ENCODE results near the gene TENM4. TPM values are rescaled to one million over a fixed set of nuclear protein-coding genes. Genes with fewer than 3 reads are reported as not detected.

TENM4 gene
- total RNA-seq, 4 donors from 2014 or later = 4.0 to 14.6 (median 4.5) TPM

GRCh38 chr11:79402912-79403311 lies 37.9 kb downstream of the TENM4 start:
- TF ChIP-seq, protein P1, sequence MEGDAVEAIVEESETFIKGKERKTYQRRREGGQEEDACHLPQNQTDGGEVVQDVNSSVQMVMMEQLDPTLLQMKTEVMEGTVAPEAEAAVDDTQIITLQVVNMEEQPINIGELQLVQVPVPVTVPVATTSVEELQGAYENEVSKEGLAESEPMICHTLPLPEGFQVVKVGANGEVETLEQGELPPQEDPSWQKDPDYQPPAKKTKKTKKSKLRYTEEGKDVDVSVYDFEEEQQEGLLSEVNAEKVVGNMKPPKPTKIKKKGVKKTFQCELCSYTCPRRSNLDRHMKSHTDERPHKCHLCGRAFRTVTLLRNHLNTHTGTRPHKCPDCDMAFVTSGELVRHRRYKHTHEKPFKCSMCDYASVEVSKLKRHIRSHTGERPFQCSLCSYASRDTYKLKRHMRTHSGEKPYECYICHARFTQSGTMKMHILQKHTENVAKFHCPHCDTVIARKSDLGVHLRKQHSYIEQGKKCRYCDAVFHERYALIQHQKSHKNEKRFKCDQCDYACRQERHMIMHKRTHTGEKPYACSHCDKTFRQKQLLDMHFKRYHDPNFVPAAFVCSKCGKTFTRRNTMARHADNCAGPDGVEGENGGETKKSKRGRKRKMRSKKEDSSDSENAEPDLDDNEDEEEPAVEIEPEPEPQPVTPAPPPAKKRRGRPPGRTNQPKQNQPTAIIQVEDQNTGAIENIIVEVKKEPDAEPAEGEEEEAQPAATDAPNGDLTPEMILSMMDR (IDR thresholded peaks at IDR 0.05; ENCODE audit: low read depth) = no peak

DNA sequence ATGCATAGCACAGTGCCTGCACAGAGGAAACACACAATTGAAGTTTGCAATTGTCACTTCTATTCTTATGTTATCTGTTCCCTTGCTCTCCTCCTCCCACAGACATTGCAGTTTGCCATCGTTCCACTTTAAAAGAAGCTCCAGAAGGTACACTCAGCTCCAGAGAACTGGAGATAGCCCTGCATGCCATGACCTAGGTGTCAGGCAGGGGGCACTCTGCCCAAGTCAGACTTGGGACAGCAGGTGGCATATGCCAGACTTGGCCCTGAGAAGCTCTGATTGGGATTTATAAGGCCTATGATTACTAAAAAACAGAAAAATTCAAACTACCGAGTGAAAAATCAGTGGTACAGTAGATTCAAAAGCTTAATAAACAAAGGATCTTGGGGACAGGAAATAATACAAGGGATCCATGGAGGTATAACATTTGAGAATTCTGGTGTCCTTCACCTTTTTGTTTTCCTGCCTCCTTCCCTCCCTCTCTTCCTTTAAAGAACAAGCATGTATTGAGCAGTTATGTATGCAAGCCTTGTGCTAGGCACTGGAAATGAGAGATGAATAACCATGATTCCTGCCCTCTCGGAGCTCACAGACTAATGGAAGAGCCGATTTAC lies 40.0 kb downstream of the TENM4 start:
- TF ChIP-seq, protein P1 (IDR thresholded peaks at IDR 0.05; ENCODE audit: low read depth) = no peak

DNA sequence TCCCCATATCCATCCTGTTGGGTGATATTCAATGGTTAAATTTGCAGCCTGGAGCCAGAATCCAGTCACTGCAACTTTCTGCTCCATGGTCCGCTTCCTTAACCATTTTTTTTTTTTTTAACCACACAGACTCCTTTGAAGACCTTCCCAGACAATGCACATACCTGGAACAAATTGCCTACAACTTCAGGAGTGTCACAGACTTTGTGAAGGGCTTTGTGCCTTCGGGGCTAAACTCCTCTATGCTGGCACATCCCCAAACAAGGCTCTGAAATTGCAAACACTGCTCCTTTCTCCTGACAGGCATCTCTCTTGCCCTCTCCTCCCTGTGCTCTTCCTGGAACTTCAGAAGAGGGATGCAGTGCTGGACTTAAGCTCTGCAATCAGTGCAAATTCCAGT lies 40.6 kb downstream of the TENM4 start:
- TF ChIP-seq, protein P1 (IDR thresholded peaks at IDR 0.05; ENCODE audit: low read depth) = no peak

DNA sequence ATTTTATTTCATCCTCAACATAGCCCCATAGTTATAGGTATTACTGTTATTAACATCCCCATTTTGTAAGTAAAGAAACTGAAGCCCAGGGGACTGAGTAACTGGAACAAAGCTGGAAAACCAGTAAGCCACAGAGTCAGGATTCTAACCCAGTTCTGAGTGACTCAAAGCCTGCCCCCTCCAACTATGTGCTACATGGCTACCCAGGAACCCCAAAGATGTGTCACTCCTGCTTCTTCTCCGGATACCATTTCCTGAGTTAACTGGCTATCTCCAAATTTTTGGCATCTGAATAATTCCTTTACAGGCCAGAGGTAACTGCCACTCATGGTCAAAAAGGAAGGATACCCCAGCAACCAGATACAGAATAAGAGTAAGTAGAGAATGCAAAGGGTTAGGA lies 43.6 kb downstream of the TENM4 start:
- TF ChIP-seq, protein P1 (IDR thresholded peaks at IDR 0.05; ENCODE audit: low read depth) = no peak

DNA sequence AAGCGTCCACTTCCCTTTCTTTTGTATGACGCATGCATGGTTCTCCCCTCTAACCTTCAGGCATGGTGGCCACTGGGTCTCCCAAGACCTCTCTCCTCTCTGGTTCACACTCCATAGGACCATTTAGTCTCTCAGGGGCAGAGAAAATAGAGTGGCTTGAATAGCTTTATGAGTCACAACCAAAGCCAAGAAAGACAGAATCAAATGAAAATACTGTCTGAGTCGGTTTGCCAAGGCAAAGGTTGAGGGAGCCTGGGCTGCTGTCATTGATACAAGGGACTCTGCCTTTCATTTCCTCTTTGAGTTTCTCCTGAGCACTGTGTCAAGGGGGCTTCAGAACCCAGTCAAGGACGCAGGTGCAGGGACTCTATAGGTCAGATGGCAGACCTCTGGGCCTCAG lies 44.2 kb downstream of the TENM4 start:
- TF ChIP-seq, protein P1 (IDR thresholded peaks at IDR 0.05; ENCODE audit: low read depth) = no peak

GRCh38 chr11:79396001-79396400 lies 44.8 kb downstream of the TENM4 start:
- TF ChIP-seq, protein P1 (IDR thresholded peaks at IDR 0.05; ENCODE audit: low read depth) = no peak

- TF ChIP-seq, protein P1 (IDR thresholded peaks at IDR 0.05; ENCODE audit: low read depth) = no peak
Observed at GRCh38 chr11:79393362-79394043, 47.3 kb downstream of the TENM4 start.

All from subcutaneous adipose tissue (tissue), 4 donors.